ENCODE data around the gene STRIT1. TPM values are rescaled to one million over a fixed set of nuclear protein-coding genes. Genes with fewer than 3 reads are reported as not detected.

STRIT1 gene
- total and polyA plus RNA-seq, 9 of the 15 experiments (the other 6 are each of a cell fraction or from before 2014, with no cell fraction given), result not detected

DNA sequence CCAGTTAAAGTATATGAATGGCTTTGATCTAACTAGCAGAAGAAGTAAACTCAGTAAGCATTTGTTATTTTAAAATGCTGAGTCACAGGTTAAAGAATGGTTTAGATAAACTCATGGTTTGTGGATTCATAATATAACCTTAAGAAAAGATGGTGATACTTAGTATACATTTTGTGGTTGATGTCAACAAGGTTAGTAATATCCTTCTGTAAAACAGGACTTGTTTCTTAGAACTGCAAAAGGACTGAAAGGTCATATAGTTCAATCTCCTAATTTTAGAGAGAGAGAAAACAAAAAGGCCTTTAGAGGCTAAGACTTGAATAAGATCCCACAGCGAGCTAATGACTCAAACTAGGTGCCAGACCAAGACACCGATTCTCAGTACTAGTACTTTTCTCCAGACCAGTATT, 50.0 kb downstream of the STRIT1 start (continued):
- TF ChIP-seq MAFK (IDR thresholded peaks at IDR 0.05; ENCODE audit: low read length) (peak; percentile 81), TEAD1 (CRISPR knock-in tag; IDR thresholded peaks at IDR 0.05) (no peak), E2F3 (CRISPR knock-in tag; IDR thresholded peaks at IDR 0.05) (no peak), ZNF174 (CRISPR knock-in tag; IDR thresholded peaks at IDR 0.05) (no peak), PHB2 (IDR thresholded peaks at IDR 0.05; ENCODE audit: low read depth) (no peak), NFE2L1 (tag; IDR thresholded peaks at IDR 0.05; ENCODE audit: borderline replicate concordance, low read depth) (peak; percentile 84), ZKSCAN1 (IDR thresholded peaks at IDR 0.05; ENCODE audit: low read depth, low read length) (no peak), ZFPM2 (CRISPR knock-in tag; IDR thresholded peaks at IDR 0.05) (no peak), TRIM24 (IDR thresholded peaks at IDR 0.05) (0 out of 4 replicates have a peak, but pooled peaks of 1 of the 2 experiments have one; percentile 30), JUND (IDR thresholded peaks at IDR 0.05; ENCODE audit: borderline replicate concordance, low read depth, low read length) (no peak), JUND (tag; IDR thresholded peaks at IDR 0.05; ENCODE audit: borderline replicate concordance, low read depth, low read length) (no peak), MTA2 (IDR thresholded peaks at IDR 0.05; ENCODE audit: low read depth) (no peak), JUNB (CRISPR knock-in tag; conservative IDR thresholded peaks at IDR 0.05) (no peak), ATF1 (CRISPR knock-in tag; IDR thresholded peaks at IDR 0.05) (no peak), ATF1 (tag; IDR thresholded peaks at IDR 0.05) (no peak), RUNX1 (IDR thresholded peaks at IDR 0.05; ENCODE audit: low read depth) (no peak), RBBP5 (IDR thresholded peaks at IDR 0.05; ENCODE audit: borderline replicate concordance, insufficient read depth, low read length, poor library complexity, severe bottlenecking) (no peak), BRD4 (IDR thresholded peaks at IDR 0.05) (no peak)
- TF ChIP-seq, protein P1, sequence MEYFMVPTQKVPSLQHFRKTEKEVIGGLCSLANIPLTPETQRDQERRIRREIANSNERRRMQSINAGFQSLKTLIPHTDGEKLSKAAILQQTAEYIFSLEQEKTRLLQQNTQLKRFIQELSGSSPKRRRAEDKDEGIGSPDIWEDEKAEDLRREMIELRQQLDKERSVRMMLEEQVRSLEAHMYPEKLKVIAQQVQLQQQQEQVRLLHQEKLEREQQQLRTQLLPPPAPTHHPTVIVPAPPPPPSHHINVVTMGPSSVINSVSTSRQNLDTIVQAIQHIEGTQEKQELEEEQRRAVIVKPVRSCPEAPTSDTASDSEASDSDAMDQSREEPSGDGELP (CRISPR knock-in tag; IDR thresholded peaks at IDR 0.05; ENCODE audit: borderline replicate concordance), result no peak
- TF ChIP-seq, protein P2, sequence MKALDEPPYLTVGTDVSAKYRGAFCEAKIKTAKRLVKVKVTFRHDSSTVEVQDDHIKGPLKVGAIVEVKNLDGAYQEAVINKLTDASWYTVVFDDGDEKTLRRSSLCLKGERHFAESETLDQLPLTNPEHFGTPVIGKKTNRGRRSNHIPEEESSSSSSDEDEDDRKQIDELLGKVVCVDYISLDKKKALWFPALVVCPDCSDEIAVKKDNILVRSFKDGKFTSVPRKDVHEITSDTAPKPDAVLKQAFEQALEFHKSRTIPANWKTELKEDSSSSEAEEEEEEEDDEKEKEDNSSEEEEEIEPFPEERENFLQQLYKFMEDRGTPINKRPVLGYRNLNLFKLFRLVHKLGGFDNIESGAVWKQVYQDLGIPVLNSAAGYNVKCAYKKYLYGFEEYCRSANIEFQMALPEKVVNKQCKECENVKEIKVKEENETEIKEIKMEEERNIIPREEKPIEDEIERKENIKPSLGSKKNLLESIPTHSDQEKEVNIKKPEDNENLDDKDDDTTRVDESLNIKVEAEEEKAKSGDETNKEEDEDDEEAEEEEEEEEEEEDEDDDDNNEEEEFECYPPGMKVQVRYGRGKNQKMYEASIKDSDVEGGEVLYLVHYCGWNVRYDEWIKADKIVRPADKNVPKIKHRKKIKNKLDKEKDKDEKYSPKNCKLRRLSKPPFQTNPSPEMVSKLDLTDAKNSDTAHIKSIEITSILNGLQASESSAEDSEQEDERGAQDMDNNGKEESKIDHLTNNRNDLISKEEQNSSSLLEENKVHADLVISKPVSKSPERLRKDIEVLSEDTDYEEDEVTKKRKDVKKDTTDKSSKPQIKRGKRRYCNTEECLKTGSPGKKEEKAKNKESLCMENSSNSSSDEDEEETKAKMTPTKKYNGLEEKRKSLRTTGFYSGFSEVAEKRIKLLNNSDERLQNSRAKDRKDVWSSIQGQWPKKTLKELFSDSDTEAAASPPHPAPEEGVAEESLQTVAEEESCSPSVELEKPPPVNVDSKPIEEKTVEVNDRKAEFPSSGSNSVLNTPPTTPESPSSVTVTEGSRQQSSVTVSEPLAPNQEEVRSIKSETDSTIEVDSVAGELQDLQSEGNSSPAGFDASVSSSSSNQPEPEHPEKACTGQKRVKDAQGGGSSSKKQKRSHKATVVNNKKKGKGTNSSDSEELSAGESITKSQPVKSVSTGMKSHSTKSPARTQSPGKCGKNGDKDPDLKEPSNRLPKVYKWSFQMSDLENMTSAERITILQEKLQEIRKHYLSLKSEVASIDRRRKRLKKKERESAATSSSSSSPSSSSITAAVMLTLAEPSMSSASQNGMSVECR (CRISPR knock-in tag; IDR thresholded peaks at IDR 0.05), result no peak
- TF ChIP-seq, protein P3, sequence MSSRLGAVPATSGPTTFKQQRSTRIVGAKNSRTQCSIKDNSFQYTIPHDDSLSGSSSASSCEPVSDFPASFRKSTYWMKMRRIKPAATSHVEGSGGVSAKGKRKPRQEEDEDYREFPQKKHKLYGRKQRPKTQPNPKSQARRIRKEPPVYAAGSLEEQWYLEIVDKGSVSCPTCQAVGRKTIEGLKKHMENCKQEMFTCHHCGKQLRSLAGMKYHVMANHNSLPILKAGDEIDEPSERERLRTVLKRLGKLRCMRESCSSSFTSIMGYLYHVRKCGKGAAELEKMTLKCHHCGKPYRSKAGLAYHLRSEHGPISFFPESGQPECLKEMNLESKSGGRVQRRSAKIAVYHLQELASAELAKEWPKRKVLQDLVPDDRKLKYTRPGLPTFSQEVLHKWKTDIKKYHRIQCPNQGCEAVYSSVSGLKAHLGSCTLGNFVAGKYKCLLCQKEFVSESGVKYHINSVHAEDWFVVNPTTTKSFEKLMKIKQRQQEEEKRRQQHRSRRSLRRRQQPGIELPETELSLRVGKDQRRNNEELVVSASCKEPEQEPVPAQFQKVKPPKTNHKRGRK (tag; IDR thresholded peaks at IDR 0.05), result no peak
